OCI-LY1 (cell line): ENCODE measurements around the gene INO80E.

Experiments
- EZH2 ChIP-seq: fragments of 200-600 bp; sonication (generic), shearing (Covaris generic); IDR thresholded peaks from 2 replicates; pipeline ENCODE4 v1.8.0; 2017; ENCODE audit warnings: borderline replicate concordance, mixed run types, mild to moderate bottlenecking, antibody characterized with exemption, low read length, moderate library complexity, mixed read lengths
- TF ChIP-seq, protein P1 (sequence below): fragments of 200-600 bp; sonication (generic), shearing (Covaris generic); IDR thresholded peaks from 2 replicates; pipeline ENCODE4 v1.5.1; 2017; ENCODE audit warnings: mild to moderate bottlenecking, antibody characterized with exemption, low read length, moderate library complexity, mixed read lengths

- no peak for TF ChIP-seq EZH2
- TF ChIP-seq, protein P1, sequence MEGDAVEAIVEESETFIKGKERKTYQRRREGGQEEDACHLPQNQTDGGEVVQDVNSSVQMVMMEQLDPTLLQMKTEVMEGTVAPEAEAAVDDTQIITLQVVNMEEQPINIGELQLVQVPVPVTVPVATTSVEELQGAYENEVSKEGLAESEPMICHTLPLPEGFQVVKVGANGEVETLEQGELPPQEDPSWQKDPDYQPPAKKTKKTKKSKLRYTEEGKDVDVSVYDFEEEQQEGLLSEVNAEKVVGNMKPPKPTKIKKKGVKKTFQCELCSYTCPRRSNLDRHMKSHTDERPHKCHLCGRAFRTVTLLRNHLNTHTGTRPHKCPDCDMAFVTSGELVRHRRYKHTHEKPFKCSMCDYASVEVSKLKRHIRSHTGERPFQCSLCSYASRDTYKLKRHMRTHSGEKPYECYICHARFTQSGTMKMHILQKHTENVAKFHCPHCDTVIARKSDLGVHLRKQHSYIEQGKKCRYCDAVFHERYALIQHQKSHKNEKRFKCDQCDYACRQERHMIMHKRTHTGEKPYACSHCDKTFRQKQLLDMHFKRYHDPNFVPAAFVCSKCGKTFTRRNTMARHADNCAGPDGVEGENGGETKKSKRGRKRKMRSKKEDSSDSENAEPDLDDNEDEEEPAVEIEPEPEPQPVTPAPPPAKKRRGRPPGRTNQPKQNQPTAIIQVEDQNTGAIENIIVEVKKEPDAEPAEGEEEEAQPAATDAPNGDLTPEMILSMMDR = no peak
Measured at GRCh38 chr16:30007378-30007895, 11.4 kb downstream of the INO80E start.
